NCI-H146 (cell line): ENCODE measurements around the gene LSP1.
"Not testable (repeated sequence)": the region's sequence is repeated elsewhere in the genome, so short reads cannot be mapped to it uniquely, and the experiment has no call there.

Experiments
- DNase-seq: peaks from one replicate; lab custom pipeline; 2025; lab: John Stamatoyannopoulos, UW

The LSP1 gene

GRCh38 chr11:1852877-1853276, at the start of gene LSP1:
LSP1 (plus strand) TSS chr11:1853084; CDS start chr11:1853145, 61 bp downstream.
- no peak for DNase-seq

- no peak for DNase-seq
Observed at GRCh38 chr11:1803246-1803645, 49.6 kb upstream of the LSP1 start.

GRCh38 chr11:1803835-1804519, 48.9 kb upstream of the LSP1 start:
- not testable (repeated sequence) for DNase-seq

GRCh38 chr11:1805525-1805924, 47.4 kb upstream of the LSP1 start:
- no peak for DNase-seq

- DNase-seq, result no peak
Observed at GRCh38 chr11:1807264-1807995, 45.5 kb upstream of the LSP1 start.

- no peak for DNase-seq
Observed at GRCh38 chr11:1810761-1811160, 42.1 kb upstream of the LSP1 start.

GRCh38 chr11:1812274-1812673, 40.6 kb upstream of the LSP1 start:
- no peak for DNase-seq

- no peak for DNase-seq
Observed at GRCh38 chr11:1812801-1813200, 40.1 kb upstream of the LSP1 start.

GRCh38 chr11:1813356-1813755, 39.5 kb upstream of the LSP1 start:
- not testable (repeated sequence) for DNase-seq

- no peak for DNase-seq
Observed at GRCh38 chr11:1814691-1815090, 38.2 kb upstream of the LSP1 start.

- DNase-seq, result no peak
Observed at GRCh38 chr11:1815311-1815710, 37.6 kb upstream of the LSP1 start.

- DNase-seq, result no peak
Observed at GRCh38 chr11:1815751-1816150, 37.1 kb upstream of the LSP1 start.

GRCh38 chr11:1817000-1817399, 35.9 kb upstream of the LSP1 start:
- DNase-seq, result no peak

GRCh38 chr11:1817511-1817910, 35.4 kb upstream of the LSP1 start:
- DNase-seq, result no peak

GRCh38 chr11:1819074-1819473, 33.8 kb upstream of the LSP1 start:
- no peak for DNase-seq

- no peak for DNase-seq
Observed at GRCh38 chr11:1820463-1821325, 32.2 kb upstream of the LSP1 start.

GRCh38 chr11:1821562-1821961, 31.3 kb upstream of the LSP1 start:
- DNase-seq, result no peak

- no peak for DNase-seq
Observed at GRCh38 chr11:1822648-1823375, 30.1 kb upstream of the LSP1 start.

GRCh38 chr11:1823376-1824220, 29.3 kb upstream of the LSP1 start:
- no peak for DNase-seq

GRCh38 chr11:1824221-1825038, 28.5 kb upstream of the LSP1 start:
- no peak for DNase-seq
